ENCODE results near the gene LATS1. TPM values are rescaled to one million over a fixed set of nuclear protein-coding genes. Genes with fewer than 3 reads are reported as not detected.

LATS1 gene
- polyA plus RNA-seq, 3 donors = 5.2 to 10.3 (median 10.1) TPM

DNA sequence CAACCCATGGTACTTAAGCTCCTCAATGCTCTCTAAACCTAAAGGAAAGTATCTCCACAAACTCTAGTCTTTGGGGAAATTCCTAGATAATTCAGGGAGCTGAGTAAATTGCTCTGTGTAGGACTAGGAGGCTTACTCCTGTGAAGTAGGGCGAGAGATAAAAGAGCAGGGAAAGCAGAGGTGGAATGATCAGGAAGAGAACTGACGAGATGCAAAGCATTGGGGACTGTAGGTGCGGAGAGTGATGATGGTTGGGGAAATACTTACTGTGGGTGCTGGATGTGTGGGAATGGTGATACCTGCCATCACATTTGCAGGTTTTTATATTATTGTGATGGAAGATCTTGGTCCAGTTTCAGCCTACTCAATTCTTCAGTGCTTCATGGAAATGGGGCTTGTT is 1.6 kb upstream of the LATS1 start:
- peaks cover 17 to 37% of the 10 kb centered on the region in 2 donors for H3K4me1 ChIP-seq (ENCODE audit: control insufficient read depth in 1 of 2, insufficient read depth in 2 of 2, low read length in 2 of 2)
- DNase-seq = no peak
- peaks cover 43% of the 10 kb centered on the region for H3K79me2 ChIP-seq (ENCODE audit: insufficient read depth, low read length)
- Mint-ChIP-seq H3K36me3 (peaks cover under 1 to 8% of the 10 kb centered on the region in 2 donors), H3K9me3 (no peaks in the 10 kb centered on the region), H3K27ac (peak overlapping the region in 1 of 7 donors; percentile 14), H3K4me1 (peaks cover 24% of the 10 kb centered on the region), H3K4me3 (no peak overlapping the region), H3K27me3 (ENCODE audit: low read depth in 3 of 3) (peaks cover 0 to 2% (median 2%) of the 10 kb centered on the region in 3 donors)
- TF ChIP-seq, protein P1, sequence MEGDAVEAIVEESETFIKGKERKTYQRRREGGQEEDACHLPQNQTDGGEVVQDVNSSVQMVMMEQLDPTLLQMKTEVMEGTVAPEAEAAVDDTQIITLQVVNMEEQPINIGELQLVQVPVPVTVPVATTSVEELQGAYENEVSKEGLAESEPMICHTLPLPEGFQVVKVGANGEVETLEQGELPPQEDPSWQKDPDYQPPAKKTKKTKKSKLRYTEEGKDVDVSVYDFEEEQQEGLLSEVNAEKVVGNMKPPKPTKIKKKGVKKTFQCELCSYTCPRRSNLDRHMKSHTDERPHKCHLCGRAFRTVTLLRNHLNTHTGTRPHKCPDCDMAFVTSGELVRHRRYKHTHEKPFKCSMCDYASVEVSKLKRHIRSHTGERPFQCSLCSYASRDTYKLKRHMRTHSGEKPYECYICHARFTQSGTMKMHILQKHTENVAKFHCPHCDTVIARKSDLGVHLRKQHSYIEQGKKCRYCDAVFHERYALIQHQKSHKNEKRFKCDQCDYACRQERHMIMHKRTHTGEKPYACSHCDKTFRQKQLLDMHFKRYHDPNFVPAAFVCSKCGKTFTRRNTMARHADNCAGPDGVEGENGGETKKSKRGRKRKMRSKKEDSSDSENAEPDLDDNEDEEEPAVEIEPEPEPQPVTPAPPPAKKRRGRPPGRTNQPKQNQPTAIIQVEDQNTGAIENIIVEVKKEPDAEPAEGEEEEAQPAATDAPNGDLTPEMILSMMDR (IDR thresholded peaks at IDR 0.05) = no peak
- H4K20me1 ChIP-seq (ENCODE audit: insufficient read depth, low read length) = peaks cover 9% of the 10 kb centered on the region
- H3K4me3 ChIP-seq (replicated peaks in 1 of 3; ENCODE audit: low read depth in 2 of 3, low read length in 3 of 3) = no peak overlapping the region
- no peak overlapping the region for H2AFZ ChIP-seq (ENCODE audit: insufficient read depth, low read depth, low read length, poor library complexity, severe bottlenecking)
- H3K4me2 ChIP-seq (replicated peaks; ENCODE audit: extremely low read depth, low read length, poor library complexity, severe bottlenecking) = no peak overlapping the region
- no peaks in the 10 kb centered on the region for H3K36me3 ChIP-seq (replicated peaks in 1 of 2; ENCODE audit: control insufficient read depth in 1 of 2, insufficient read depth in 2 of 2, low read length in 2 of 2)
- no peak overlapping the region for H3K27ac ChIP-seq (ENCODE audit: low read depth in 1 of 2, low read length in 2 of 2)
- H3K9ac ChIP-seq (ENCODE audit: insufficient read depth, low read length, poor library complexity, severe bottlenecking) = no peak overlapping the region
- no peaks in the 10 kb centered on the region for H3K9me3 ChIP-seq (replicated peaks in 1 of 2; ENCODE audit: control insufficient read depth in 1 of 2, insufficient read depth in 1 of 2, low read length in 2 of 2)
- intact Hi-C loops (cut with micrococcal nuclease) = loop anchor here (5.0 kb wide), 1 partner anchor 33 kb away; no protein-coding TSS in a partner anchor
- no peaks in the 10 kb centered on the region for H3K27me3 ChIP-seq (ENCODE audit: control insufficient read depth in 2 of 2, insufficient read depth in 2 of 2, low read length in 2 of 2)
- WGBS (ENCODE audit: insufficient coverage) = 87% methylated on average over 3 of the region's 3 CpGs

DNA sequence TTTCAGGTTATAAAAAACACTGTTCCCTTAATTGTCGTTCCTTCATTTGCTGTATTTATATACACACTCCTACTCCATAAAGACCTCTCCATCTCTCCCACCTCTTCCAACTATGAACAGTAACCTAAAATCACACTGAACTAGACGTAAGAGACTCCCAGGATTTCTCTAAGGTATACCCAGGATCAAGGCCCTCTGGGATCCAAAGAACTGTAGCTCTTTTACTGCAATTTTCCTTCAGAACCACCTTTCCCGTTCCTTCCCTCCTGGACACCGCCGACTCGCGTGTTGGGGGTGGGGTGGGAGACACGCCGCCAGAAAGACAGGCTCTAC is 680 bp downstream of the LATS1 start:
- peaks cover 17 to 30% of the 10 kb centered on the region in 2 donors for H3K4me1 ChIP-seq (ENCODE audit: control insufficient read depth in 1 of 2, insufficient read depth in 2 of 2, low read length in 2 of 2)
- H3K9me3 Mint-ChIP-seq = no peaks in the 10 kb centered on the region

More for the DNA sequence above, 680 bp downstream of the LATS1 start:
- H3K36me3 ChIP-seq (replicated peaks in 1 of 2; ENCODE audit: control insufficient read depth in 1 of 2, insufficient read depth in 2 of 2, low read length in 2 of 2) = peaks cover 0 to 4% of the 10 kb centered on the region in 2 donors
- peak overlapping the region; percentile 83 to 97 for H3K27ac ChIP-seq (ENCODE audit: low read depth in 1 of 2, low read length in 2 of 2)
- H3K36me3 Mint-ChIP-seq = peaks cover 3 to 10% of the 10 kb centered on the region in 2 donors
- H4K20me1 ChIP-seq (ENCODE audit: insufficient read depth, low read length) = peaks cover 31% of the 10 kb centered on the region
- peak overlapping the region; percentile 94 to 96 (median 95) for H3K27ac Mint-ChIP-seq
- H3K9ac ChIP-seq (ENCODE audit: insufficient read depth, low read length, poor library complexity, severe bottlenecking) = peak overlapping the region; percentile 98
- H3K9me3 ChIP-seq (replicated peaks in 1 of 2; ENCODE audit: control insufficient read depth in 1 of 2, insufficient read depth in 1 of 2, low read length in 2 of 2) = no peaks in the 10 kb centered on the region
- no peak for DNase-seq
- H2AFZ ChIP-seq (ENCODE audit: insufficient read depth, low read depth, low read length, poor library complexity, severe bottlenecking) = peak overlapping the region; percentile 96
- H3K4me1 Mint-ChIP-seq = peaks cover 20% of the 10 kb centered on the region
- H3K27me3 ChIP-seq (ENCODE audit: control insufficient read depth in 2 of 2, insufficient read depth in 2 of 2, low read length in 2 of 2) = no peaks in the 10 kb centered on the region
- intact Hi-C loops (cut with micrococcal nuclease) = loop anchor here (5.0 kb wide), 1 partner anchor 35 kb away; no protein-coding TSS in a partner anchor
- H3K4me3 ChIP-seq (replicated peaks in 1 of 3; ENCODE audit: low read depth in 2 of 3, low read length in 3 of 3) = peak overlapping the region; percentile 84 to 90 (median 88)
- peaks cover 0 to 2% (median 2%) of the 10 kb centered on the region in 3 donors for H3K27me3 Mint-ChIP-seq (ENCODE audit: low read depth in 3 of 3)
- peak overlapping the region; percentile 90 for H3K4me2 ChIP-seq (replicated peaks; ENCODE audit: extremely low read depth, low read length, poor library complexity, severe bottlenecking)
- WGBS (ENCODE audit: insufficient coverage) = 0% methylated on average over 2 of the region's 9 CpGs
- H3K79me2 ChIP-seq (ENCODE audit: insufficient read depth, low read length) = peaks cover 66% of the 10 kb centered on the region
- TF ChIP-seq, protein P1 (IDR thresholded peaks at IDR 0.05) = no peak
- H3K4me3 Mint-ChIP-seq = peak overlapping the region; percentile 96

Data from CD14-positive monocyte (primary cell).